Type B pancreatic cell (in vitro differentiated cells): Measurements from ENCODE around the gene AGER. TPM values are rescaled to one million over a fixed set of nuclear protein-coding genes. Genes with fewer than 3 reads are reported as not detected.

ENCODE experiments used
- DNase-seq: peaks from one replicate; pipeline ENCODE4 v3.0.0; 2021; ENCODE audit warnings: mixed read lengths; ENCODE audit not compliant: unreplicated experiment; ENCODE audit errors: extremely low spot score
- H3K27ac Mint-ChIP-seq: 2 replicates; pipeline ENCODE4 v1.8.0; 2021; ENCODE audit warnings: mild to moderate bottlenecking, mixed read lengths
- H3K27me3 Mint-ChIP-seq: 2 replicates; pipeline ENCODE4 v1.8.0; 2021; ENCODE audit warnings: mixed read lengths
- H3K36me3 Mint-ChIP-seq: 2 replicates; pipeline ENCODE4 v1.8.0; 2021; ENCODE audit warnings: mixed read lengths
- H3K4me1 Mint-ChIP-seq: one replicate; pipeline ENCODE4 v1.8.0; 2021; ENCODE audit warnings: mixed read lengths; ENCODE audit not compliant: unreplicated experiment
- H3K4me3 Mint-ChIP-seq: 2 replicates; pipeline ENCODE4 v1.8.0; 2021; ENCODE audit warnings: mild to moderate bottlenecking, mixed read lengths
- H3K9me3 Mint-ChIP-seq: 2 replicates; pipeline ENCODE4 v1.8.0; 2021; ENCODE audit warnings: mixed read lengths
- total RNA-seq: library from RNA; stranded (reverse); gene quantifications from 2 replicates; pipeline ENCODE4 v1.2.1, GENCODE V29; 2021; ENCODE audit warnings: low replicate concordance
- TF ChIP-seq, protein P1 (sequence below): fragments of 200-600 bp; sonication (generic); conservative IDR thresholded peaks from 2 replicates; pipeline ENCODE4 v1.5.0; 2021; ENCODE audit warnings: antibody characterized with exemption, mild to moderate bottlenecking

The AGER gene
- total RNA-seq, 1 donor from 2014 or later = 16.9 TPM

DNA sequence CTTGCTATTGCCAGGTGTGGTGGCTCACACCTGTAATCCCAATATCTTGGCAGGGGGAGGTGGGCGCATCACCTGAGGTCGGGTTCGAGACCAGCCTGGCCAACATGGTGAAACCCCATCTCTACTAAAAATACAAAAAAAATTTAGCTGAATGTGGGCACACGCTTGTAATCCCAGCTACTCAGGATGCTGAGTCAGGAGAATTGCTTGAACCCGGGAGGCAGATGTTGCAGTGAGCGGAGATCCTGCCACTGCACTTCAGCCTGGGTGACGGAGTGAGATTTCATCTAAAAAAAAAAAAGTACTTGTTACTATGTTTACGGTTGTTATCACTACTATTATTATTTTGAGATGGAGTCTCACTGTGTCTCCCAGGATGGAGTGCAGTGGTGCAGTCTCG is 27.2 kb downstream of the AGER start:
- peaks cover 30% of the 10 kb centered on the region for H3K4me1 Mint-ChIP-seq
- no peak overlapping the region for H3K27ac Mint-ChIP-seq
- no peaks in the 10 kb centered on the region for H3K9me3 Mint-ChIP-seq

DNA sequence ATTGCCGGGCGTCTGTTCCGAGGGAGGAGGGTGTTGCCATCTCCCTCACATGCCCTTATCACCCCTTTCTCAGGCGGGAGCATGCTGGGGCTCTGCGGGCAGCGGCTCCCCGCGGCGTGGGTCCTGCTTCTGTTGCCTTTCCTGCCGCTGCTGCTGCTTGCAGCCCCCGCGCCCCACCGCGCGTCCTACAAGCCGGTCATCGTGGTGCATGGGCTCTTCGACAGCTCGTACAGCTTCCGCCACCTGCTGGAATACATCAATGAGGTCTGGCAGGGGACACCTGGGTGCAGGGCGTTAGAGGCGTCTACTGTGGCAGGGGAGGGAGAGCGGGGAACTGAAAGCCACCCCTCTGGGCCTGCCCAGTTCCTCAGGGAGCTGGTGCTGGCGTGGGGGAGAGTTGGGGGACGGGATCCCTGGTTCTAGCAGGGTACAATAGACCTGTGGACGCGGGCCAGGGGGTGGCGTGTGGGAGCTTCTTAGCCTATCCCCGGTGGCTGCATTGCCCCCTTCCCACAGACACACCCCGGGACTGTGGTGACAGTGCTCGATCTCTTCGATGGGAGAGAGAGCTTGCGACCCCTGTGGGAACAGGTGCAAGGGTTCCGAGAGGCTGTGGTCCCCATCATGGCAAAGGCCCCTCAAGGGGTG is 29.4 kb downstream of the AGER start:
- Mint-ChIP-seq H3K36me3 (peaks cover 22% of the 10 kb centered on the region), H3K4me3 (peak overlapping the region; percentile 100), H3K4me1 (peaks cover 40% of the 10 kb centered on the region), H3K27me3 (peaks cover 17% of the 10 kb centered on the region), H3K27ac (peak overlapping the region; percentile 97), H3K9me3 (no peaks in the 10 kb centered on the region)
- DNase-seq = peak; percentile 77
- TF ChIP-seq, protein P1, sequence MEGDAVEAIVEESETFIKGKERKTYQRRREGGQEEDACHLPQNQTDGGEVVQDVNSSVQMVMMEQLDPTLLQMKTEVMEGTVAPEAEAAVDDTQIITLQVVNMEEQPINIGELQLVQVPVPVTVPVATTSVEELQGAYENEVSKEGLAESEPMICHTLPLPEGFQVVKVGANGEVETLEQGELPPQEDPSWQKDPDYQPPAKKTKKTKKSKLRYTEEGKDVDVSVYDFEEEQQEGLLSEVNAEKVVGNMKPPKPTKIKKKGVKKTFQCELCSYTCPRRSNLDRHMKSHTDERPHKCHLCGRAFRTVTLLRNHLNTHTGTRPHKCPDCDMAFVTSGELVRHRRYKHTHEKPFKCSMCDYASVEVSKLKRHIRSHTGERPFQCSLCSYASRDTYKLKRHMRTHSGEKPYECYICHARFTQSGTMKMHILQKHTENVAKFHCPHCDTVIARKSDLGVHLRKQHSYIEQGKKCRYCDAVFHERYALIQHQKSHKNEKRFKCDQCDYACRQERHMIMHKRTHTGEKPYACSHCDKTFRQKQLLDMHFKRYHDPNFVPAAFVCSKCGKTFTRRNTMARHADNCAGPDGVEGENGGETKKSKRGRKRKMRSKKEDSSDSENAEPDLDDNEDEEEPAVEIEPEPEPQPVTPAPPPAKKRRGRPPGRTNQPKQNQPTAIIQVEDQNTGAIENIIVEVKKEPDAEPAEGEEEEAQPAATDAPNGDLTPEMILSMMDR = peak; percentile 65

More for the DNA sequence above, 27.2 kb downstream of the AGER start:
- TF ChIP-seq, protein P1 = no peak
- H3K4me3 Mint-ChIP-seq = no peak overlapping the region
- no peak for DNase-seq
- H3K36me3 Mint-ChIP-seq = peaks cover 22% of the 10 kb centered on the region
- peaks cover 3% of the 10 kb centered on the region for H3K27me3 Mint-ChIP-seq

DNA sequence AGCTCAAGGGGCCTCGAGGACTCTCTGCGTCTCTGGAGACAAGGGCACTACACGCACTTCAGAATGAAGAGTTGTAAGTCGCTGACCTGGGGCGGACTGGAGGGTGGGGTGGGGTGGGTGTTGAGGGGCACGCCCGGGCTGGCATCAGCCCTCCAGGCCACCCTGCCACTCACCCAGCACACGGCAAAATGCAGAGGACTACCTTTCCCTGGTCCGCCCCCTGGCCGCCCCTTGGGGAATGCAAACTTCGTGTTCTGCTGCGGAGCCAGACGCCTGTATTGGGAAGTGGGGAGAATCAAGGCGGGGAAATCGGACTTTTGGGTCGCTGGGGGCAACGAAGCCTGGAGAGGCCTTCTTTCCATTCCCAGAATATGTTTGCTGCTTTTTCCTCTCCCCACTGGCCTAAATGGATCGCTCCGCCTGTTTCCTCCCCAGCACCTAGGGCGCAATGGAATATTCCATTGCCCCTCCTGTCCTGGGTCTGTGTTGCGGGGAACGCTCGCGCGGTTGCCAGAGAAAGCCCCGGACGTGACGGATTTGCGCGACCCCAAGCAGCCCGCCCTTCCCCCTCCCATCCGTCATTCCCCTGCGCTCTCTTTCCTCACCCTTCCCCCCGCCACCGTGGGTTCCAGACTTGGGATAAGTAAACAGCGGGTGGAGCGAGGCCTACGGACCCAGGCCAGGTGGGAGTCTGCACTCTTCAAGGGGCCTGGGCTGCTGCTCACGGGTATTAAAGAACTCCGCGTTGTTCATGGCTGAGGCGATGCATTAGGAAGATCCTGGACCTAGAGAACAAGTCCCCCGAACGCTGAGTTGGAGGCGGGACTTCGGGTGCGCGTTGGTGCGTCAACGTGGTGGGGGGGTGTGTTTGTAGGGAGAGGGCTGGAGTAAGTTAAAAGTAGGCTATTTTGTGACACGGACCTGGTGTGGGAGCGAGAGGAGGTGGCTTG is 30.2 kb downstream of the AGER start, which contains the start of gene PPT2:
Gene PPT2 (plus strand): TSS at position 578 of the 950 bp plus-strand sequence. CDS start 454 bp downstream, outside the sequence.
- DNase-seq = peak; percentile 86
- Mint-ChIP-seq H3K27ac (peak within 1 kb of the TSS; percentile 97), H3K4me1 (peaks cover 40% of the 10 kb centered on the region), H3K9me3 (no peaks in the 10 kb centered on the region), H3K4me3 (peak within 1 kb of the TSS; percentile 100), H3K27me3 (peaks cover 17% of the 10 kb centered on the region), H3K36me3 (peaks cover 22% of the 10 kb centered on the region)
- TF ChIP-seq, protein P1 = peak; percentile 48

DNA sequence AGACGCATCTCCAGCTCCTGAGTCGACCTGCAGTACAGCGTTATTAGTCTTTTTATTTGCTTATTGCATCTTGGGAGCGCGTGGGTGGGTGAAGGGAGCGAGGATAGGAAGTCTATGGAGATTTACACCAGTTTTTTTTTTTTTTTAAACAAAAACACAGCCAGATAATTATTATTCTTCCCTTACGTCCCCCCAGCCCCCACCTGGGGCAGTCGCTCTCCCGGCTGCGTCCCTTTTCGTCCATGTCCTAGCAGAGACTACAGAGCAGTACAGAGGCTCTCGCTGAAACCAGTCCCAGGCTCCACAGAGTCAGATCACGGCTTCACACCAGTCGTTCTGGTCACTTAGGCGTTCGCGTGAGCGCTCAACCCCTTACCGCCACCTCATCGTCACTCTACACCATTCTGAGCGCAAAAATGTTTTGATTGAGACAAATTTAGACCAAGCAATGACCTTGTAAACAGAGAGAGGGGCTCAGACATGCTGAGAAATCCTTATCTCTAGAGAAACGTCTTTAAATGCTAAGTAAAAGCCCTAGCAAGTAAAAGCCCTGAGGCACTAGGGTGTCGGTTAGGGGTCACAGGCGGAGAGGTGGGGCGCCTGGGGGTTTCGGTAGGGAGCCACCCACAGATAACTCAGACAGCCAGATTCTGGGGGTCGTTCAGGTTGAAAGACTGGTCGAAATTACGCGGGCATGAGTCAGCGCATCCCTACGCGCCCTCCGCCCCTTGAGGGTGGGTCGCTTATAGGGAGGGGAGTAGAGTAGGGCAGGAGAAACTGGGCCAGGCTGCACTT is 31.1 kb downstream of the AGER start:
- peak overlapping the region; percentile 100 for H3K4me3 Mint-ChIP-seq
- TF ChIP-seq, protein P1 = no peak
- H3K9me3 Mint-ChIP-seq = no peaks in the 10 kb centered on the region
- peaks cover 14% of the 10 kb centered on the region for H3K36me3 Mint-ChIP-seq
- DNase-seq = no peak
- H3K27me3 Mint-ChIP-seq = peaks cover 17% of the 10 kb centered on the region
- peaks cover 40% of the 10 kb centered on the region for H3K4me1 Mint-ChIP-seq
- H3K27ac Mint-ChIP-seq = peak overlapping the region; percentile 97
